ENCODE measurements around the gene FXYD3.

The FXYD3 gene

GRCh38 chr19:35164418-35164817, 48.8 kb downstream of the FXYD3 start:
- DNase-seq, result no peak

- DNase-seq, result no peak
Measured at GRCh38 chr19:35165200-35166058, 49.8 kb downstream of the FXYD3 start.

- no peak for DNase-seq
Measured at GRCh38 chr19:35166100-35167063, 50.8 kb downstream of the FXYD3 start.

- no peak for DNase-seq
Measured at GRCh38 chr19:35167251-35168119, 51.9 kb downstream of the FXYD3 start.

GRCh38 chr19:35168196-35168595, 52.6 kb downstream of the FXYD3 start:
- DNase-seq, result no peak

GRCh38 chr19:35169221-35169995, 53.8 kb downstream of the FXYD3 start:
- peak in 1 of 2 experiments; percentile 46 for DNase-seq

GRCh38 chr19:35170359-35171061, 54.9 kb downstream of the FXYD3 start:
- no peak for DNase-seq

- no peak for DNase-seq
Measured at GRCh38 chr19:35171730-35172129, 56.1 kb downstream of the FXYD3 start.

Measured in activated CD4-positive, alpha-beta T cell treated with anti-CD3 and anti-CD28 coated beads, Interleukin-2, amount 50 U/mL, for 48 hours (primary cell).